Brain microvascular endothelial cell (primary cell): ENCODE results near the gene BPIFA1.

Experiments used
- DNase-seq: peaks from one replicate; pipeline ENCODE4 v3.0.0-alpha.2; 2020
- H3K27ac ChIP-seq: fragments of 250-450 bp; sonication (Bioruptor Pico); 2 replicates; pipeline ENCODE4 v1.5.1; 2020; ENCODE audit warnings: mild to moderate bottlenecking, moderate library complexity
- H3K27me3 ChIP-seq: fragments of 250-450 bp; sonication (Bioruptor Pico); replicated peaks from 2 replicates; pipeline ENCODE4 v1.5.1; 2020; ENCODE audit warnings: mild to moderate bottlenecking
- H3K36me3 ChIP-seq: fragments of 250-450 bp; sonication (Bioruptor Pico); replicated peaks from 2 replicates; pipeline ENCODE4 v1.5.1; 2020; ENCODE audit warnings: mild to moderate bottlenecking
- H3K4me3 ChIP-seq: 2 replicates; pipeline ENCODE4 v1.5.1; 2011; ENCODE audit warnings: low read depth, mild to moderate bottlenecking, control low read depth, low read length, moderate library complexity
- CTCF ChIP-seq: IDR thresholded peaks from 2 replicates; pipeline ENCODE4 v1.5.1; 2011; ENCODE audit warnings: low read depth, mild to moderate bottlenecking, moderate library complexity, low read length, control low read depth, inconsistent platforms; ENCODE audit errors: missing control alignments
- in situ Hi-C: cut with HindIII; loops from 2 replicates; pipeline ENCODE4 v1.10.0; 2017; ENCODE audit warnings: low sequenced_read_pairs, low pct_ligation_motif_present

The BPIFA1 gene

GRCh38 chr20:33262658-33263065 is 26.9 kb downstream of the BPIFA1 start:
- in situ Hi-C loops = no loop called here
- Histone ChIP-seq H3K27ac (no peak overlapping the region), H3K36me3 (no peaks in the 10 kb centered on the region), H3K4me3 (no peak overlapping the region), H3K27me3 (no peaks in the 10 kb centered on the region)
- TF ChIP-seq CTCF = peak; percentile 80
- peak; percentile 52 for DNase-seq

DNA sequence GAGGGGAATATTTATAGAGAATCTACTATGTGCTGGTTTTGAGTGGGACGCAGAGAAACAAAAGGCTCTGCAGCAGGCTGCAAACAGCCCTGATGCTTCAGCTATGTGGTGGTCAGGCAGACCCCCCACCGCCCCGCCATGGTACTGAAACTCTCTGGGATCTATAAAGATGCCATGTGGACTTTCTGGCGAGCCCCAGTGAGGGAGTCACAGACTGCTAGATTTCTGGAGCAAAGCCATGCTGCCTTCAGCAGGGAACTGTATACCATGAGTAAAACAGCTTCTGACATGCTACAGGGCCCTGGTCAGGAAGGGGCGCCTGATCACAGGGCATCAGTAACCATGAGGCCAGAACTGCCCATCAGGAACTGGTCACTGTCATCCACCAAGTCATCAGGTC is 28.0 kb downstream of the BPIFA1 start:
- H3K4me3 ChIP-seq = no peak overlapping the region
- TF ChIP-seq CTCF = no peak
- DNase-seq = no peak
- H3K36me3 ChIP-seq = no peaks in the 10 kb centered on the region
- no peak overlapping the region for H3K27ac ChIP-seq
- H3K27me3 ChIP-seq = no peaks in the 10 kb centered on the region
- in situ Hi-C loops = no loop called here

DNA sequence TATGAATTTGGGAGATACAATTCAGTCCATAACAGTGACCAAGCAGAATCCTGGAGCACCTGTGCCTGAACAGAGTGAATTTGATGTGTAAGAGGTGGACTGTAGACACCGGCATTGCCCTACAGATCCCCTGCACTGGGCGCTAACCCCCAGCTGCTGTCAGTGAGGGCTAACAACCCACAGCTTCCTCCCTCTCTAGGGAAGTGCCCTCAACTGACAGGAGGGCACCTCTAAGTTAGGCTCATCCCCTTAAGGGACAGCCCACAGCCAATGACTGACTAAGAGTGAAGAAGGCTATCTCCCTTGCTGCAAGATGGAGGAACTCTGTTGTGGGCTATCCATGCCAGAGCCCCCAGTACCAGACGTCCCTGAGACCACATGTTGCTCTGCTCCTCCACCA is 31.9 kb downstream of the BPIFA1 start:
- Histone ChIP-seq H3K4me3 (no peak overlapping the region), H3K27ac (no peak overlapping the region), H3K27me3 (no peaks in the 10 kb centered on the region), H3K36me3 (no peaks in the 10 kb centered on the region)
- in situ Hi-C loops = no loop called here
- DNase-seq = no peak
- TF ChIP-seq CTCF = no peak

GRCh38 chr20:33272155-33272873 is 36.5 kb downstream of the BPIFA1 start:
- H3K36me3 ChIP-seq = no peaks in the 10 kb centered on the region
- no peak overlapping the region for H3K4me3 ChIP-seq
- in situ Hi-C loops = no loop called here
- H3K27ac ChIP-seq = no peak overlapping the region
- TF ChIP-seq CTCF = no peak
- no peaks in the 10 kb centered on the region for H3K27me3 ChIP-seq
- no peak for DNase-seq

DNA sequence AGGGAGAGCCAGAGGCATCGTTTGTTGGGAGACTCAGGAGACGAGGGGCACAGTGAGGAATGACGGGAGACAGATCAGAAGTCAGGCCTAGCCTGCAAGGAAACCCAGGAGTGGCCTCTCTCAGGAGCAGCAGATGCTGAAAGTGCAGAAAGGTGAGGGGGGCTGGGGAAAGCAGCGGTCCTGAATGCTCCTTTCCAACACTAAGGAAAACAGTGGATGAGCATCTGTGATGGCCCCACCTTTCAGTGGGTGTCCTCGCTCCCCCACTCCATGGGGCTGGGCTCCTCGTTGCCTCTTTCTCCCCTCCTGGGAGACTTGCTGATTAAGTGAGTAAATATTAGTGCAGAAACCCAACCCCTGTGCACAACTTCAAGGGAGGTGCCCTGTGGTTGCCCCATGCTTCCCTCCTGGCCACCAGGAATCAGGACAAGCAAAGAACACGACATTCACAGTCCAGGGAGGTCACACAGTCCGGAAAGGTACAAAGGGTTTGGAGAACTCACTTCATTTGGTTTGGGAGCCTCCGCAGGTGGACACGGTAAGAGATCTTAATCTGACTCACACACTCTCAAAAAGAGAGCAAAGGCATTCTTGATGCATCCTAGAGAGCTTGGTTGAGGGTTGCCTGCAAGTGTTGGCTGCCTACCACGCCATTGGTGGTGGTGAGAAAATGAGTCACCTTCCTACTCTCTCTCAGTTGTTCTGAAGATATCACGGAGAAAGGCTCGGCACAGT is 37.5 kb downstream of the BPIFA1 start:
- no peak for TF ChIP-seq CTCF
- DNase-seq = no peak

More for the DNA sequence above, 37.5 kb downstream of the BPIFA1 start:
- Histone ChIP-seq H3K27ac (no peak overlapping the region), H3K27me3 (no peaks in the 10 kb centered on the region), H3K4me3 (no peak overlapping the region), H3K36me3 (no peaks in the 10 kb centered on the region)
- in situ Hi-C loops = no loop called here
